ENCODE results near the gene BAZ2B. TPM values are rescaled to one million over a fixed set of nuclear protein-coding genes. Genes with fewer than 3 reads are reported as not detected.

Gene BAZ2B
- total RNA-seq, 1 experiment from 2014 or later, result 54.9 TPM

GRCh38 chr2:159609811-159610549 is 6.4 kb downstream of the BAZ2B start:
- H3K23ac ChIP-seq (ENCODE audit: insufficient read length, low read depth, low read length), result no peak overlapping the region
- H2AFZ ChIP-seq (ENCODE audit: low read length), result no peak overlapping the region
- no peak overlapping the region for H2BK20ac ChIP-seq (ENCODE audit: low read depth, low read length, poor library complexity, severe bottlenecking)
- H3T11ph ChIP-seq (ENCODE audit: low read length), result no peak overlapping the region
- H2BK12ac ChIP-seq (ENCODE audit: insufficient read length, low read depth, low read length), result no peak overlapping the region
- DNase-seq, result no peak
- no peaks in the 10 kb centered on the region for H3K27me3 Mint-ChIP-seq (ENCODE audit: low read depth)
- H3K56ac ChIP-seq (ENCODE audit: insufficient read length, low read depth, low read length), result no peak overlapping the region
- no peak overlapping the region for H3K27ac ChIP-seq (ENCODE audit: insufficient read length, low read depth, low read length)
- H3K9me3 Mint-ChIP-seq, result no peaks in the 10 kb centered on the region
- no peak overlapping the region for H2BK5ac ChIP-seq (ENCODE audit: insufficient read length, low read length)
- no peak overlapping the region for H2AK5ac ChIP-seq (ENCODE audit: insufficient read length, low read length)
- peak overlapping the region in 1 of 3 experiments; percentile 47; a peak in 2 of 7 replicates for H3K27ac Mint-ChIP-seq
- H4K20me1 ChIP-seq (ENCODE audit: control insufficient read depth, insufficient read depth, insufficient read length), result no peaks in the 10 kb centered on the region
- peaks cover 5% of the 10 kb centered on the region for H3K79me1 ChIP-seq (ENCODE audit: insufficient read depth, low read depth, low read length, poor library complexity, severe bottlenecking)
- H3K36me3 Mint-ChIP-seq (ENCODE audit: insufficient read depth in 1 of 3, low read depth in 3 of 3), result peaks cover 0 to 5% (median 0%) of the 10 kb centered on the region in 3 experiments; a peak in 2 of 7 replicates
- H3K4me2 ChIP-seq (ENCODE audit: insufficient read depth, insufficient read length, low read length), result no peak overlapping the region
- no peak overlapping the region for H4K91ac ChIP-seq (ENCODE audit: insufficient read length, low read depth, low read length)
- no peak for TF ChIP-seq CTCF (conservative IDR thresholded peaks at IDR 0.05)
- no peak overlapping the region for H3K18ac ChIP-seq (ENCODE audit: insufficient read length, low read depth, low read length)
- no peaks in the 10 kb centered on the region for H3K27me3 ChIP-seq (ENCODE audit: insufficient read depth, low read length)
- WGBS (ENCODE audit: extremely low coverage, insufficient read length, low lambda C conversion rate), result no CpG with 5 or more reads among the region's 4 CpGs
- no peak overlapping the region for H3K9ac ChIP-seq (ENCODE audit: extremely low read depth, insufficient read length, low read length)
- no peak overlapping the region for H2BK120ac ChIP-seq (ENCODE audit: low read depth, low read length, poor library complexity, severe bottlenecking)
- peak overlapping the region in 1 of 2 experiments; percentile 24; a peak in 1 of 5 replicates for H3K4me3 Mint-ChIP-seq
- peaks cover 6% of the 10 kb centered on the region; the same call in 1 of the 2 replicates for H3K4me1 ChIP-seq (ENCODE audit: insufficient read depth, low read length)
- no peak overlapping the region for H4K8ac ChIP-seq (replicated peaks; ENCODE audit: insufficient read length, low read depth, low read length)
- peaks cover 18% of the 10 kb centered on the region; the same call in 1 of the 2 replicates for H3K79me2 ChIP-seq (ENCODE audit: insufficient read depth, low read length)
- no peak overlapping the region for H4K5ac ChIP-seq (ENCODE audit: insufficient read length, low read depth, low read length)
- H3K9me3 ChIP-seq (ENCODE audit: control insufficient read depth, low read depth, low read length), result no peaks in the 10 kb centered on the region
- no peak overlapping the region for H2BK15ac ChIP-seq (ENCODE audit: low read depth, low read length)
- no peak overlapping the region for H3K4ac ChIP-seq (ENCODE audit: low read depth, low read length)
- no peak overlapping the region for H3K14ac ChIP-seq (ENCODE audit: insufficient read depth, low read length)
- H3K4me1 Mint-ChIP-seq, result peaks cover 47 to 60% of the 10 kb centered on the region in 2 experiments
- H3K23me2 ChIP-seq (ENCODE audit: insufficient read length, low read depth, low read length, poor library complexity, severe bottlenecking), result no peaks in the 10 kb centered on the region

All from H9 (cell line).